Stomach (tissue), 4 donors: Measurements from ENCODE around the gene FHIP2A.

Experiments
- CTCF ChIP-seq, 7 experiments: fragments of 450-650 bp in 4 of 7; fragments of 200-600 bp in 3 of 7; sonication (generic) in 3 of 7; IDR thresholded peaks; one replicate each; pipeline ENCODE4 v1.5.1; 2016 to 2019; ENCODE audit warnings: antibody characterized with exemption in 7 of 7, control low read depth in 2 of 7, mild to moderate bottlenecking in 1 of 7
- POLR2A ChIP-seq, 4 donors: fragments of 450-650 bp; IDR thresholded peaks; one replicate each; pipeline ENCODE4 v1.6.1; 2016; ENCODE audit warnings: antibody characterized with exemption in 4 of 4, control low read depth in 2 of 4, mild to moderate bottlenecking in 1 of 4, moderate library complexity in 1 of 4
- POLR2AphosphoS5 ChIP-seq, 3 donors: sonication (generic); formaldehyde crosslinking; IDR thresholded peaks; one replicate each; pipeline ENCODE4 v1.6.1; 2016; ENCODE audit warnings: antibody characterized with exemption in 3 of 3

DNA sequence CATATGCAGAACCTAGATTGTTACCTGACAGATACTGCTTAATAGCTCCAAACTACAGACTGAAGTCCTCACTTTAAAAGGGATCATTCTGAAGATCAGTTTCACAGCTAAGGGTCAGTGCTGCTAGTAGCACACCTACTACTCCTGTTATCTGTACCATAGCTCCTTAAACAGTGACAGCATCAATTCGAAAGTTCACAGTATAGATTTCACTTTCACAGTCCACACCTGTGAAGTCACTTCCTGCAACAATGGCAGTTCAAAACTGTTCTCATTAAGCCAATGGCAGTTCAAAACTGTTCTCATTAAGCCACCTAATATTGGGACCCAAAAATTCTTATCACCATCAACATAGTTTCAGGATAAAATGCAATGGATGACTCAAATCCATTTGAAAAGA, 10.7 kb upstream of the FHIP2A start:
- TF ChIP-seq CTCF (IDR thresholded peaks at IDR 0.05) (no peak), POLR2A (IDR thresholded peaks at IDR 0.05) (no peak), POLR2AphosphoS5 (IDR thresholded peaks at IDR 0.05) (no peak)
